Measurements from ENCODE around the gene RTL1. TPM values are rescaled to one million over a fixed set of nuclear protein-coding genes. Genes with fewer than 3 reads are reported as not detected.

Gene RTL1
- total RNA-seq, 1 experiment from 2014 or later: not detected

GRCh38 chr14:100861937-100862247 lies 41.6 kb downstream of the RTL1 start:
- H2AK5ac ChIP-seq (ENCODE audit: insufficient read length, low read length): no peak overlapping the region
- H3K4ac ChIP-seq (ENCODE audit: low read depth, low read length): no peak overlapping the region
- H3K4me2 ChIP-seq (ENCODE audit: insufficient read depth, insufficient read length, low read length): no peak overlapping the region
- no peaks in the 10 kb centered on the region; a peak in 1 of 7 replicates for H3K36me3 Mint-ChIP-seq (ENCODE audit: insufficient read depth in 1 of 3, low read depth in 3 of 3)
- H3K9me3 ChIP-seq (ENCODE audit: control insufficient read depth, low read depth, low read length): no peaks in the 10 kb centered on the region
- no peak overlapping the region for H2BK12ac ChIP-seq (ENCODE audit: insufficient read length, low read depth, low read length)
- no peak overlapping the region for H3K27ac Mint-ChIP-seq
- H3K27me3 ChIP-seq (ENCODE audit: insufficient read depth, low read length): no peaks in the 10 kb centered on the region
- H4K91ac ChIP-seq (ENCODE audit: insufficient read length, low read depth, low read length): no peak overlapping the region
- H3K56ac ChIP-seq (ENCODE audit: insufficient read length, low read depth, low read length): no peak overlapping the region
- peaks cover 18% of the 10 kb centered on the region for H3K27me3 Mint-ChIP-seq (ENCODE audit: low read depth)
- H4K20me1 ChIP-seq (ENCODE audit: control insufficient read depth, insufficient read depth, insufficient read length): no peaks in the 10 kb centered on the region
- H3K79me2 ChIP-seq (ENCODE audit: insufficient read depth, low read length): no peaks in the 10 kb centered on the region
- WGBS (ENCODE audit: extremely low coverage, insufficient read length, low lambda C conversion rate): no CpG with 5 or more reads among the region's 2 CpGs
- H3K4me1 Mint-ChIP-seq: no peaks in the 10 kb centered on the region; a peak in 1 of 4 replicates
- H3K4me3 Mint-ChIP-seq: no peak overlapping the region
- H3K18ac ChIP-seq (ENCODE audit: insufficient read length, low read depth, low read length): no peak overlapping the region
- no peak overlapping the region for H2BK120ac ChIP-seq (ENCODE audit: low read depth, low read length, poor library complexity, severe bottlenecking)
- H3T11ph ChIP-seq (ENCODE audit: low read length): no peak overlapping the region
- H3K27ac ChIP-seq (ENCODE audit: insufficient read length, low read depth, low read length): no peak overlapping the region
- H3K9me3 Mint-ChIP-seq: no peaks in the 10 kb centered on the region; a peak in 1 of 5 replicates
- H2BK15ac ChIP-seq (ENCODE audit: low read depth, low read length): no peak overlapping the region
- H2BK20ac ChIP-seq (ENCODE audit: low read depth, low read length, poor library complexity, severe bottlenecking): no peak overlapping the region
- no peaks in the 10 kb centered on the region for H3K23me2 ChIP-seq (ENCODE audit: insufficient read length, low read depth, low read length, poor library complexity, severe bottlenecking)
- no peak overlapping the region for H3K14ac ChIP-seq (ENCODE audit: insufficient read depth, low read length)
- no peak for TF ChIP-seq CTCF (conservative IDR thresholded peaks at IDR 0.05)
- H4K5ac ChIP-seq (ENCODE audit: insufficient read length, low read depth, low read length): no peak overlapping the region
- no peak overlapping the region for H2AFZ ChIP-seq (ENCODE audit: low read length)
- H3K79me1 ChIP-seq (ENCODE audit: insufficient read depth, low read depth, low read length, poor library complexity, severe bottlenecking): no peaks in the 10 kb centered on the region
- no peak overlapping the region for H2BK5ac ChIP-seq (ENCODE audit: insufficient read length, low read length)
- no peaks in the 10 kb centered on the region for H3K4me1 ChIP-seq (ENCODE audit: insufficient read depth, low read length)
- no peak overlapping the region for H4K8ac ChIP-seq (replicated peaks; ENCODE audit: insufficient read length, low read depth, low read length)
- no peak overlapping the region for H3K9ac ChIP-seq (ENCODE audit: extremely low read depth, insufficient read length, low read length)
- no peak overlapping the region for H3K23ac ChIP-seq (ENCODE audit: insufficient read length, low read depth, low read length)
- no peak for DNase-seq

Data from H9 (cell line).